ENCODE data around the gene IPO9.
"Not testable (repeated sequence)": the region's sequence is repeated elsewhere in the genome, so short reads cannot be mapped to it uniquely, and the experiment has no call there.

IPO9 gene

DNA sequence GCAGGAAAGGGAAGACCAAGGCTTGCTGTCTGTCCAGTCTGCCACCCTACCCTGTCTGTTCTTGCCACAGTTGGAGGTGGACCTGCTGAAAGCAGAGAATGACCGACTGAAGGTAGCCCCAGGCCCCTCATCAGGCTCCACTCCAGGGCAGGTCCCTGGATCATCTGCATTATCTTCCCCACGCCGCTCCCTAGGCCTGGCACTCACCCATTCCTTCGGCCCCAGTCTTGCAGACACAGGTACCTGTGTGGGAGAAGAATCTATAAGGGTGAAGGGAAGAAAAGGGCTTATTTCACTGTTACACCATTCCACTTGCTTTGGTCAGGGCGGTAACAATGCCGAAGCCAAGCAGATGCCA, 20.3 kb upstream of the IPO9 start:
- DNase-seq (ENCODE audit: low read depth in 3 of 3, low spot score in 1 of 3): no peak

DNA sequence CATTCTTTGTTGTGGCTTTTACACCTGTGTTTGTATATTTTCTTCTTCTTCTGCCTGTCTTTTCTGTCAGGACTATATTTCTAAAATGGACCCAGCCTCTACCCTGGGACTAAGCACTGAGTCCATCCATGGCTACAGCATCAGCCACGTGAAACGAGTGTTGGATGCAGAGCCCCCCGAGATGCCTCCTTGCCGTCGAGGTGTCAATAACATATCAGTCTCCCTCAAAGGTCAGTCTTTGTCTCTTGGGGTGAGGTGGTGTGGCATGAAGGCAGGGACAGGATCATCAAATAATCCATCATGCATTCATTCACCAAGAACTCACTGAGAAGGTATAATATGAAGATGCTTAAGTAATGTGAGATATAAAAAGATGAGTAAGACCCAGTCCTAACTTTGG, 19.1 kb upstream of the IPO9 start:
- no peak for DNase-seq (ENCODE audit: low read depth in 3 of 3, low spot score in 1 of 3)

- no peak for DNase-seq (ENCODE audit: low read depth in 3 of 3, low spot score in 1 of 3)
These were observed 18.3 kb upstream of the IPO9 start for GRCh38 chr1:201810466-201811216.

DNA sequence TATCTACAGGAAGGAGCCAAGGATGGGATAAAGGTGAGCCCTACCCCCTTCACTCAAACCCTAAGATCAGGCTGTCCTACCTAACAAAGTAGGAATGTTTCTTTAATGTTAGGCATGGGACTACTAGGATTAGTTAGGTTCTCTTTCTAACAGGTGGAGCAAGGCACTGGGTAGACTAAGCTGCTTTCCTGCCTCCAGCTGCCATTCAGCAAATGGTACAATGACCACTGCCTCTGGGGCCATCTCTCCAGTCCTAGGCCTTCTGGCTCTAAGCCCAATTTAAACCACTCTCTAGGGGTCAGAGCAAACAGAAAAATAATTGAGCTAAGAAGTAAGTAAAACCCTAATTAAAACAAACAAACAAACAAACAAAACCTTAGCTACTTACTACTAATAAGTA, 15.7 kb upstream of the IPO9 start:
- no peak for DNase-seq (ENCODE audit: low read depth in 3 of 3, low spot score in 1 of 3)

DNA sequence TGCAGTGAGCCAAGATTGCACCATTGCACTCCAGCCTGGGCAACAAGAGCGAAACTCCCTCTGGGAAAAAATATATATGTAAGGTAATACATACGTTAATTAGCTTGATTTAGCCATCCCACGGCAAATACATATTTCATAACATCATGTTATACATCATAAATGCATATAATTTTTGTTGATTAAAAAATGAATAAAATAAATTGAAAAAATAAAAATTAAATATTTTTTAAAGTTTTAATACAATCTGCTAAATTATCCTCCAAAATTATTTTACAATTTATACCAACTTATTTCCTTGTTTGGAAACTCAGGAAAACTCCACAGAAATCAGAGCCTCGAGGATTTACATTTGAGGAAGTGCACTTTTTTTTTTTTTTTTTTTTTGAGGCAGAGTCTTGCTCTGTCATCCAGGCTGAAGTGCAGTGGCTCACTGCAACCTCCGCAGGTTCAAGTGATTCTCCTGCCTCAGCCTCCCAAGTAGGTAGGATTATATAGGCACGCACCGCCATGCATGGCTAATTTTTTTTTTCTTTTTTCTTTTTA, 12.6 kb upstream of the IPO9 start:
- no peak for DNase-seq (ENCODE audit: low read depth in 3 of 3, low spot score in 1 of 3)

DNA sequence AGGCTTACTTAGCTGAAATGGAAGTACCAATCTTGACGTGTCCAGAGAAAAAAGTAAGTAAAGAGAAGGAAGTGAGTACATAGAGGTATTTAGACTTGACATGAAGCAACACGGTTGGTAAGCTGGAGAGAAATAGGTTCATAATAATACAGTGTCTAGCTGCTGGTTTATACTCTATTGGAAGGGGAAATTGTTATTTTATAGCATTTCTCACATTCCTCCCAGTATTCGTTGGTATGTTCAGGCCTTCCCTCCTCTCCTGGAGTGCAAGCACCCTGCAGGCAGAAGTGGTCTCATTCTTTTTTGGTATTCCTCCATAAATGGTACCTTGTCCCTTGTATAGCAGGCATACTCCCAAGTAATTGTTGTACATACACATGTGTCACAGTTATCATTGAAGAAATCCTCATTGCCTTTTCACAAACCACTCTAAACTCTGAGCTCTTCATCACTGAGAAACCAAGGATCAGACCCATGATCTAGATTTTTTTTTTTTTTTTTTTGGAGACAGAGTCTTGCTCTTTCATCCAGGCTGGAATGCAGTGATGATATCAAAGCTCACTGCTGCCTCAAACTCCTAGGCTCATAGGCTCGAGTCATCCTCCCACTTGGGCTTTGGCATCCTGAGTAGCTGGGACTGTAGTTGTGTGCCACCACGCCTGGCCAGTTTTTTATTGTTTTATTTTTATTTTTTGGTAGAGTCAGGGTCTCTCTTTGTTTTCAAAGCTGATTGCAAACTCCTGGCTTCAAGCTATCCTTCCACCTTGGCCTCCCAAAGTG, 9.8 kb upstream of the IPO9 start:
- no peak for DNase-seq (ENCODE audit: low read depth in 3 of 3, low spot score in 1 of 3)

DNA sequence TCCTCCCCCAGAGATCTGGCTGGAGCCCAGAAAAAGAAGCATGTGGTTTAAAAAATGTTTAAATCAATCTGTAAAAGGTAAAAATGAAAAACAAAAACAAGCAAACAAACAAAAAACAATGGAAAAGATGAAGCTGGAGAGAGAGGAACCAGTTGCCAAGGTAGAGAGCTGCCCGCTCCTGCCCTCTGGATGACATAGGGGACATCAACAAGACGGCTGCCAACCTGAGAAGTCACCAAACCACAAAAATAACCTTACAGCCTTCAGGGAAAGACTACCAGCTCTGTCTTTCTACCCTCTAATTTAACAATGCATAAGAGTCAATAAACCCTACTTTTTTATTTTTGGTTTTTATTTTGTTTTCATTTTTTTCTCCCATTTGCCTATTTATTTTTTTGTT, 8.5 kb upstream of the IPO9 start:
- no peak for DNase-seq (ENCODE audit: low read depth in 3 of 3, low spot score in 1 of 3)

DNA sequence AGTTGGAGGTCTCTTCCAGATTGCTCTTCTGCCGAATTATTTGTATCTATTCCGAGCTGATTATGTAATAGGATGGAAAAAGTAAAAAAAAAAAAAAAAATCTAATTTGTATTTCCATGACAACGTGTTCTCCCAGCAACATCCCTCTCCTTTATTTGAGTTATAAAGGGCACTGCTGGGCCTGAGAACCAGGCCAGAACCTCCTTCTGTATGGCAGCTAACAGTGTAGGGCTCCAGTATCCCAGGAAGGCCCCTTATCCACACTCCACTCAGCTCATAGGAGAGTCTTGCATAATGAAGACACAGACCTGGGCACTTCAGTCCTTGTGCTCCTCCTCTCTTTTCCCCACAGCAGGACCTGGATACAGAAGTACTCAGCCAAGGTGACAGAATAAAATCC, 3.7 kb upstream of the IPO9 start:
- DNase-seq (ENCODE audit: low read depth in 3 of 3, low spot score in 1 of 3): no peak

- DNase-seq (ENCODE audit: low read depth in 3 of 3, low spot score in 1 of 3): no peak
These were observed 2.1 kb upstream of the IPO9 start for GRCh38 chr1:201826830-201827229.

DNA sequence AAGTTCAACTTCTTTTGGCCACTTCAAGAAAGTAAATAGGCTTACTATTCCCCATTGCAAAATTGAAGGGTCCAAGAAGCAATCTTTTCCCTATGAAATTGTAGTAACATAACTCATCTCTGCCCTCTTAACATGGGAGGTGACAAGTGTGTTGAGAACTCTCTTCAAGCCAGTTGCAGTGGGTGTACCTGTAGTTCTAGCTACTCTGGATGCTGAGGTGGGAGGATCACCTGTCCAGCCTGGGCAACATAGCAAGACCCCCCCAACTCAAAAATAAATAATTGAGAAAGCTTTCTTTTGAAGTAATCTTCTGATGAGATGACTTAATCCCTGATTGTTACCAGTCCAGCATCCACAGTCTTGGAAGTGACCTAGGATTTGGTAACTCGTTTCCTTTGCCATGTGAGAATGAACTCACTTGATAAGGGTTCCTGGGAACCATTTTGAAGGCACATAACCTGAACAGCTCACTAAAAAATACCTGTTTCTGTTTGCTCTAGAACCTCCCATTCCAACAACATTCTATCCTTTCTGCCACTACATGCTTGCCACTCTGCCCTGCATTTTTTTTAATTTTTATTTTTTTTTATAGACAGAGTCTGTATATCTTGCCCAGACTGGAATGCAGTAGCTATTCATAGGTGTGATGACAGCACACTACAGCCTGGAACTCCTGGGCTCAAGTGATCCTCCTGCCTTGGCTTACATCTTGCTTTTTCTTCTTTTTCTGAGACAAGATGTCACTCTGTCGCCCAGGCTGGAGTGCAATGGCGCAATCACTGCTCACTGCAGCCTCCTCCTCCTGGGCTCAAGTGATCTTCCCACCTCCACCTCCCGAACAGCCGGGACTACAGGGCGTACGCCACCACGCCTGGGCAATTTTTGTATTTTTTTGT, 1.4 kb upstream of the IPO9 start:
- no peak for DNase-seq (ENCODE audit: low read depth in 3 of 3, low spot score in 1 of 3)

- DNase-seq (ENCODE audit: low read depth in 3 of 3, low spot score in 1 of 3): no peak
These were observed 639 bp upstream of the IPO9 start for GRCh38 chr1:201828217-201828819.

GRCh38 chr1:201831371-201831770, 2.4 kb downstream of the IPO9 start:
- DNase-seq (ENCODE audit: low read depth in 3 of 3, low spot score in 1 of 3): no peak

DNA sequence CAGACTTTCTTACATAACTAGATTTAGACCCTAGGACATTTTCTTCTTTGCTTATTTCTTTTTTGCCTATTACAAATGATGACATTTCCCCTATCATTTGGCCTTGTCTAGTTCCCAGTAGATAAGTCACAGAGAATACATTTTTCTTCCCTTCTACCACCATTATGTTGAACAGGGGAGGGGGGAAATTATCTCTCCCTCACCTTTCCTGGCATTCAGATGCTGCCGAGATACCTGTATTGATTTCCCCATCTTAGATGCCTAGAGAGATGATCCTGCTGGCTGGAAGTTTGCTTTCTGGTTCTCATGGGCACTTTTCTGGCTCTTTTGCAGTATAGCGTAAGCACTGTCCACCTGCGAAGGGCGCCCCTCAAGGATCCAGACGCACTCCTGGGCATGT, 5.7 kb downstream of the IPO9 start:
- DNase-seq (ENCODE audit: low read depth in 3 of 3, low spot score in 1 of 3): no peak

- DNase-seq (ENCODE audit: low read depth in 3 of 3, low spot score in 1 of 3): no peak
These were observed 9.4 kb downstream of the IPO9 start for GRCh38 chr1:201838381-201838780.

DNA sequence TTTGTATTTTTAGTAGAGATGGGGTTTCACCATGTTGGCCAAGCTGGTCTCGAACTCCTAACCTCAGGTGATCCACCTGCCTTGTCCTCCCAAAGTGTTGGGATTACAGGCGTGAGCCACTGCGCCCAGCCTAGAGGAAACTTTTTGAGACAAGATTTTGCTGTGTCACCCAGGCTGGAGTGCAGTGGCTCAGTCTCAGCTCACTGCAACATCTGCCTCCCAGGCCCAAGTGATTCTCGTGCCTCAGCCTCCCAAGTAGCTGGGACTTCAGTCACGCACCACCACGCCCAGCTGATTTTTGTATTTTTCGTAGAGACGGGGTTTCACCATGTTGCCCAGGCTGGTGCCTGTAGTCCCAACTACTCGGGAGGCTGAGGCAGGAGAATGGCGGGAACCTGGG, 10.1 kb downstream of the IPO9 start:
- DNase-seq (ENCODE audit: low read depth in 3 of 3, low spot score in 1 of 3): not testable (repeated sequence)

DNA sequence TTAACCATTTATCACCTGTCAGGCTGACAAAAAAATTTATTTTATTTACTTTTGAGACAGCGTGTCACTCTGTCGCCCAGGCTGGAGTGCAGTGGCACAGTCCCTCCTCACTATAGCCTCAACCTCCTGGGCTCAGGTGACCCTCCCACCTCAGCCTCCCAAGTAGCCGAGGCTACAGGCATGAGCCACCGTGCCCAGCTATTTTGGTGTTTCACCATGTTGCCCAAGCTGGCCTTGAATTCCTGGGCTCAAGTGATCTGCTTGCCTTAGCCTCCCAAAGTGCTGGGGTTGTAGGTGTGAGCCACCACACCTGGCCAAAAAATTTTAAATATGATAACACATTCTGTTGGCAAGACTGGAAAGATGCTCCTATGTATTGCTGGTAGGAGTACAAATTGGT, 11.1 kb downstream of the IPO9 start:
- no peak for DNase-seq (ENCODE audit: low read depth in 3 of 3, low spot score in 1 of 3)

- DNase-seq (ENCODE audit: low read depth in 3 of 3, low spot score in 1 of 3): no peak
These were observed 11.5 kb downstream of the IPO9 start for GRCh38 chr1:201840490-201840889.

GRCh38 chr1:201841265-201841912, 12.4 kb downstream of the IPO9 start:
- no peak for DNase-seq (ENCODE audit: low read depth in 3 of 3, low spot score in 1 of 3)

DNA sequence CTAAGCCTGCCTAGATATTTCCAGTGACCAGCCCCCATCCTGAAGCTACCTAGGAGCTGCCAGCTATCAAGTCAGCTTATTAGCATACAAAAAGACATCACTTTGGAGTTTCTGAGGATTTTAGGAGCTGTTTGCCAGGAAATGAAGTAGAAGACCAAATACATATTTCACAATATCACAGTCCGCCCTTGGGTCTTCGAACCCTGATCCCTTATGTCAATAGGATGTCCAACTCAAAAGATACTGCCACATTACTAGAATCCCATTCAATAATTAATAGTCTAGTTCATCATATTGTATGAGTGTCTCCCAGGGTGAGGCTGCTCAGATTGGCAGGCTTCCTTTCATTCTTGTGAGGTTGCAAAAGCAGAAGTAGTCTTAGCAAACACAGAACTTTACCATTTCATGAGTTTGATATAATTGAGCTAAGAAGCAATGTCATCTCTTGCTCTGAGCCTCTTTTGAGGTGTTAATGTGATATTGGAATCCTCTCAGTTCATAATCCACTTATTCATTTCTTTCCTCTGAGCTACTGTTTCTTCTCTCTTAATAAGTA, 13.6 kb downstream of the IPO9 start:
- DNase-seq (ENCODE audit: low read depth in 3 of 3, low spot score in 1 of 3): no peak

DNA sequence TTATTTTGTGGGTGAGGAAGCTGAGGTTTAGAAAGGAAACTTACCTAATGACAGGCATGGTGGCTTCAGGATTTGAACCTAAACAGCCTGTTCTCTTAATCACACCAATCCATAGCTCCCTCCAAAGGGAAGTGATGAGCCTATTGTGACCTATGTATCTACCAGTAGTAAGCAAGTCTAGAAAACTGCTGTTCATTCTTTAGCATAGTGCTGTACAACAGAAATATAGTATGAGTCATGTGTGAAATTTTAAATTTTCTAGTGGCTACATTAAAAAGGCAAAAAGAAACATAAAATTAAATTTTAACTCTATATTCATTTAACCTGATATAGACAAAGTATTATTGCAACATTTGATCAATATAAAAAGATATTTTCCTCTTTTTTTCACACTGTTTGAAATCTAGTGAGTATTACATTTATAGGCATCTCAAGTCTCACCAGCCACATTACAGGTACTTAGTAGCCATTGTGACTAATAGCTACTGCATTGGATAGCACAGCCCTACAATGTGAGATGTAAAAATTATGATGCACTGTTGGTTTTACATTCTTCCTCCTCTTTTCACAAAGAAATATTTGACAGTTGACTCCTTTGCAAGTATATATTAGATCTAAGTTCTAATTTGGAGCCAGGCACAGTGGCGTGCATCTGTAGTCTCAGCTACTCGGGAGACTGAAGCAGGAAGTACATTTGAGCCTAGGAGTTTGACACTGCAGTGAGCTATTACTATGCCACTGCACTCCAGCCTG, 16.6 kb downstream of the IPO9 start:
- DNase-seq (ENCODE audit: low read depth in 3 of 3, low spot score in 1 of 3): no peak

All from stimulated activated CD4-positive, alpha-beta T cell treated with anti-CD3 and anti-CD28 coated beads, TNF-alpha, amount 100 ng/mL, for 1 hour (primary cell).